Omental fat pad (tissue), 4 donors: ENCODE results near the gene CENPP. TPM values are rescaled to one million over a fixed set of nuclear protein-coding genes. Genes with fewer than 3 reads are reported as not detected.
"Not testable (repeated sequence)": the region's sequence is repeated elsewhere in the genome, so short reads cannot be mapped to it uniquely, and the experiment has no call there.

ENCODE experiments used
- ATAC-seq: fragments of 150-250 bp; one replicate; pipeline ENCODE4 v1.9.1; 2016; ENCODE audit warnings: mild to moderate bottlenecking, moderate library complexity; ENCODE audit not compliant: low FRiP score
- DNase-seq: peaks from one replicate; pipeline ENCODE4 v3.0.0-alpha.2; 2019; ENCODE audit warnings: low spot score
- total RNA-seq, 4 donors: library from RNA; depleted of rRNA; stranded (reverse); fragments of >200 nt; gene quantifications; one replicate each; pipeline ENCODE4 v1.1.0, GENCODE V29; 2016
- TF ChIP-seq, protein P1 (sequence below), 3 donors: fragments of 450-650 bp; IDR thresholded peaks; one replicate each; pipeline ENCODE4 v1.5.1; 2016 to 2017; ENCODE audit warnings: antibody characterized with exemption in 3 of 3, mild to moderate bottlenecking in 3 of 3, moderate library complexity in 2 of 3

CENPP gene
- total RNA-seq, 4 donors from 2014 or later, result 1.2 to 7.0 (median 5.6) TPM

DNA sequence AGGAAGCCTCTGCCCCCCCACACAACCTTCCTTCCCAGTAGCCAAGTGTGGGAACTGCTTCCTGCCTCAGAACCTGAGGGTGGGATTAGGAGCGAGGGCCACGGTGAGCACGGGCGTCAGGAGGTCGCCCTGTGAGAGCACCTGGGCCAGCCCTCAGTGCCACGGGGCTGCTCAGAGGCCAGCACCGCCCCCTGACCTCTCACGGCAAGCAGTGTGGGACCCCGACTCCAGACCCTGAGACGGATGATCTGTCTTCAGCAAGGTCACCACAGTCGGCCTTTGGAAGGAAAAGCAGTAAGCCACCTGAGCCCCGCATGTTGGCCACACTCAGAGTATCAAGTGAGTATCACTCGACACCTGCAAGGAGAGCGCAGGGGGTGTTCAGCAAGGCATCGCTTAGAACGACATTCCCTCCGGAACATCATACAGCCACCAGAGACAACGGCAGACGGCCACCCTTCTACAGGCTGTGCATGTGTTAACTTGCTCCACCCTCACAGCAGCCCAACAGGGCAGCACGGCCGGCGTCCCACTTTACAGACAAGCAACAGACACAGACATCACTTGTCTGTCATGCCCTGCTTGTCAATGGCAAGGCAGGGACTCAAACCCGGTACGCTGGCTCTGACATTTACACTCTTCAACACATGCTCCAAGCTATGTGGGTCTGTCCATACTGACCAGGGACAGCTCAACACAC, 294.0 kb downstream of the CENPP start:
- ATAC-seq (no peak), DNase-seq (no peak)
- TF ChIP-seq, protein P1, sequence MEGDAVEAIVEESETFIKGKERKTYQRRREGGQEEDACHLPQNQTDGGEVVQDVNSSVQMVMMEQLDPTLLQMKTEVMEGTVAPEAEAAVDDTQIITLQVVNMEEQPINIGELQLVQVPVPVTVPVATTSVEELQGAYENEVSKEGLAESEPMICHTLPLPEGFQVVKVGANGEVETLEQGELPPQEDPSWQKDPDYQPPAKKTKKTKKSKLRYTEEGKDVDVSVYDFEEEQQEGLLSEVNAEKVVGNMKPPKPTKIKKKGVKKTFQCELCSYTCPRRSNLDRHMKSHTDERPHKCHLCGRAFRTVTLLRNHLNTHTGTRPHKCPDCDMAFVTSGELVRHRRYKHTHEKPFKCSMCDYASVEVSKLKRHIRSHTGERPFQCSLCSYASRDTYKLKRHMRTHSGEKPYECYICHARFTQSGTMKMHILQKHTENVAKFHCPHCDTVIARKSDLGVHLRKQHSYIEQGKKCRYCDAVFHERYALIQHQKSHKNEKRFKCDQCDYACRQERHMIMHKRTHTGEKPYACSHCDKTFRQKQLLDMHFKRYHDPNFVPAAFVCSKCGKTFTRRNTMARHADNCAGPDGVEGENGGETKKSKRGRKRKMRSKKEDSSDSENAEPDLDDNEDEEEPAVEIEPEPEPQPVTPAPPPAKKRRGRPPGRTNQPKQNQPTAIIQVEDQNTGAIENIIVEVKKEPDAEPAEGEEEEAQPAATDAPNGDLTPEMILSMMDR (IDR thresholded peaks at IDR 0.05), result no peak

DNA sequence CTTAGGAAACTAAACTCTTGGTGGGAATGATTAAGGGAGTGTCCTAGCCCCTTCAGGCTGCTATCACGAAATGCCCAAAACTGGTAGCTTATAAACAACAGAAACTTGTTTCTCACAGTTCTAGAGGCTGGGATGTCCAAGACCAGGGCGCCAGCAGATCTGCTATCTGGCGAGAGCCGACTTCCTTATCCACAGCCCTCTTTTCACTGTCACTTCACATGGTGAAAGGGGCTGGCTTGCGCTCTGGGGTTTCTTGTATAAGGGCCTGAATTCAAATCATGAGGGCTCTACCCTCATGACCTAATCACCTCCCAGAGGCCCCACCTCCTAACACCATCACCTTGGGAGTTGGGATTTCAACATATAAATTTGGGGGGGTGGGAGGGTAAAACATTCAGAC, 295.1 kb downstream of the CENPP start:
- ATAC-seq, result no peak
- DNase-seq, result no peak
- TF ChIP-seq, protein P1 (IDR thresholded peaks at IDR 0.05), result no peak

- not testable (repeated sequence) for DNase-seq, ATAC-seq
Measured at GRCh38 chr9:92623936-92624335, 298.2 kb downstream of the CENPP start.

DNA sequence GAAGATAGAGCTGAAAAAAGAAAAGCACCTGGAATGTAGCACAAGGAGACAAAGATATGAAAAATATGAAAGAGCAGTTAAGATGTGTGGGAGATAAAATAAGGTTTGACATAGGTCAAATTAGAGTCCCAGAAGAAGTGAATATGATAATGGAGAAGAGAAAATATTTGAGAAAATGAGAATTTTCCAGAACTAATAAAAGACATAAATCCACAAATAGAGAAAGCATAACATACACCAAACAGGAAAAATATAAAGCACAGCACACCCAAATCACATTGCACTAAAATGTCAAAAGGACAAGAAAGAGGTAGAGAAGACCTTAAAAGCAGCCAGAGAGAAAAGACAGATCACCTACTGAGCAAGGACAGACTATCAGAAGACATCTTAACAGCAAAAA, 300.7 kb downstream of the CENPP start:
- DNase-seq (no peak), ATAC-seq (no peak)
- TF ChIP-seq, protein P1 (IDR thresholded peaks at IDR 0.05), result no peak

GRCh38 chr9:92627651-92628050, 301.9 kb downstream of the CENPP start:
- ATAC-seq (no peak), DNase-seq (no peak)
- TF ChIP-seq, protein P1 (IDR thresholded peaks at IDR 0.05), result no peak

- TF ChIP-seq, protein P1 (IDR thresholded peaks at IDR 0.05), result no peak
- DNase-seq, result no peak
- ATAC-seq, result no peak
Measured at GRCh38 chr9:92631452-92632343, 305.9 kb downstream of the CENPP start.

DNA sequence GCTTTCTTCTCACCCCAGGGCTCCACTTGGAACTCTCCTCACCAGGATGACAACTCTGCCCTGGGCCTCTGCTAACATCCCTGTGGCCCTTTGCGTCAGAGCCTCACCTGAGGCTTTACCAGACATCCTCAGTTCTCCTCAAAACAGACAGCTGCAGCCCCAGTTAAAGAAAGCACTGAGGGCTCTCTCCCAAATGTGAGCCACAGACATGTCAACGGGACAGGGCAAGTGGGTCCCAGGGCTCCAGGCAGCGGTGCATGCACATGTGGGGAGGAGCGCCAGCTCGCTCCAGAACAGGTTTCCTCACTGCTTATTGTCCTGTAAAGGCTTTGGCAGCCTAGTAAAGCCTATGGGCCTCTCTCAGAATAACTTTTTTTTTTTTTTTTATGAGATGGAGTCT, 306.9 kb downstream of the CENPP start:
- DNase-seq (no peak), ATAC-seq (no peak)
- TF ChIP-seq, protein P1 (IDR thresholded peaks at IDR 0.05), result no peak
